WTC11 (cell line): Measurements from ENCODE around the gene CLDN3. TPM values are rescaled to one million over a fixed set of nuclear protein-coding genes. Genes with fewer than 3 reads are reported as not detected.

Experiments
- ATAC-seq: fragments of 200-7000 bp; cut with Tn5 transposase; 2 replicates; pipeline ENCODE4 v1.10.0; 2021; ENCODE audit warnings: mild to moderate bottlenecking, moderate library complexity
- CTCF ChIA-PET: fragments of 300-600 bp; sonication (Branson Sonifier 250); formaldehyde crosslinking; loops from one replicate; lab custom pipeline; 2021; ENCODE audit warnings: antibody characterized with exemption; lab: Charles Lee
- POLR2A ChIA-PET: fragments of 350-600 bp; sonication (Branson Sonifier 250); formaldehyde crosslinking; loops from one replicate; lab custom pipeline; 2021; ENCODE audit warnings: antibody characterized with exemption; lab: Charles Lee
- DNase-seq: peaks from one replicate; pipeline ENCODE4 v3.0.0; 2021; ENCODE audit warnings: low spot score
- H3K27ac Mint-ChIP-seq: 2 replicates; pipeline ENCODE4 v1.8.0; 2021; ENCODE audit warnings: mixed read lengths
- H3K27me3 Mint-ChIP-seq: 2 replicates; pipeline ENCODE4 v1.8.0; 2021; ENCODE audit warnings: low read depth, mild to moderate bottlenecking, moderate library complexity, mixed read lengths
- H3K36me3 Mint-ChIP-seq: 2 replicates; pipeline ENCODE4 v1.8.0; 2021; ENCODE audit warnings: mixed read lengths
- H3K4me1 Mint-ChIP-seq: 2 replicates; pipeline ENCODE4 v1.8.0; 2022; ENCODE audit warnings: mixed read lengths
- H3K4me3 Mint-ChIP-seq: 2 replicates; pipeline ENCODE4 v1.8.0; 2021; ENCODE audit warnings: mild to moderate bottlenecking, moderate library complexity, mixed read lengths
- H3K9me3 Mint-ChIP-seq: 2 replicates; pipeline ENCODE4 v1.8.0; 2021; ENCODE audit warnings: mixed read lengths
- ATF2 ChIP-seq: sonication (generic); formaldehyde crosslinking; IDR thresholded peaks from 2 replicates; pipeline ENCODE4 v1.8.1; 2022; ENCODE audit warnings: low read depth, missing genetic modification reagents, borderline replicate concordance
- EMX1 ChIP-seq: fragments of 250-450 bp; sonication (Bioruptor Pico); IDR thresholded peaks from 2 replicates; pipeline ENCODE4 v1.8.0; 2021; ENCODE audit warnings: mild to moderate bottlenecking
- ERG ChIP-seq: fragments of 250-450 bp; sonication (Bioruptor Pico); IDR thresholded peaks from 2 replicates; pipeline ENCODE4 v1.8.0; 2021; ENCODE audit warnings: mild to moderate bottlenecking
- ESRRA ChIP-seq: sonication (generic); formaldehyde crosslinking; IDR thresholded peaks from 2 replicates; pipeline ENCODE4 v1.8.1; 2022; ENCODE audit warnings: mild to moderate bottlenecking, missing genetic modification reagents, borderline replicate concordance
- FOXJ3 ChIP-seq: sonication (generic); formaldehyde crosslinking; IDR thresholded peaks from 2 replicates; pipeline ENCODE4 v1.9.0; 2021; ENCODE audit warnings: missing genetic modification reagents, mild to moderate bottlenecking, borderline replicate concordance
- IRF1 ChIP-seq: sonication (generic); formaldehyde crosslinking; IDR thresholded peaks from 2 replicates; pipeline ENCODE4 v1.8.0; 2023; ENCODE audit warnings: missing genetic modification reagents
- MAX ChIP-seq: sonication (generic); formaldehyde crosslinking; IDR thresholded peaks from 2 replicates; pipeline ENCODE4 v1.8.0; 2022; ENCODE audit warnings: mild to moderate bottlenecking, missing genetic modification reagents
- NFE2L1 ChIP-seq: sonication (generic); formaldehyde crosslinking; IDR thresholded peaks from 2 replicates; pipeline ENCODE4 v1.8.1; 2023; ENCODE audit warnings: missing genetic modification reagents
- NFYB ChIP-seq: sonication (generic); formaldehyde crosslinking; conservative IDR thresholded peaks from 2 replicates; pipeline ENCODE4 v1.8.0; 2022; ENCODE audit warnings: low read depth, missing genetic modification reagents
- TP53 ChIP-seq: sonication (generic); formaldehyde crosslinking; IDR thresholded peaks from 2 replicates; pipeline ENCODE4 v1.8.1; 2023; ENCODE audit warnings: mild to moderate bottlenecking, missing genetic modification reagents
- ZNF396 ChIP-seq: fragments of 250-450 bp; sonication (Bioruptor Pico); IDR thresholded peaks from 2 replicates; pipeline ENCODE4 v1.8.0; 2021; ENCODE audit warnings: mild to moderate bottlenecking, moderate library complexity, borderline replicate concordance
- ZNF425 ChIP-seq: fragments of 250-450 bp; sonication (Bioruptor Pico); conservative IDR thresholded peaks from 2 replicates; pipeline ENCODE4 v1.9.0; 2021; ENCODE audit warnings: mild to moderate bottlenecking
- ZNF532 ChIP-seq: fragments of 250-450 bp; sonication (Bioruptor Pico); IDR thresholded peaks from 2 replicates; pipeline ENCODE4 v1.9.0; 2021; ENCODE audit warnings: mild to moderate bottlenecking, borderline replicate concordance
- ZNF671 ChIP-seq: fragments of 250-450 bp; sonication (Bioruptor Pico); IDR thresholded peaks from 2 replicates; pipeline ENCODE4 v1.8.0; 2021; ENCODE audit warnings: mild to moderate bottlenecking
- total RNA-seq: library from RNA; stranded (reverse); gene quantifications from 3 replicates; pipeline ENCODE4 v1.2.3, GENCODE V29; 2021
- TF ChIP-seq, protein P1 (sequence below): sonication (generic); formaldehyde crosslinking; IDR thresholded peaks from 2 replicates; pipeline ENCODE4 v1.8.0; 2022; ENCODE audit warnings: missing genetic modification reagents
- TF ChIP-seq, protein P2 (sequence below): sonication (generic); formaldehyde crosslinking; IDR thresholded peaks from 2 replicates; pipeline ENCODE4 v1.8.1; 2022; ENCODE audit warnings: mild to moderate bottlenecking, missing genetic modification reagents, moderate library complexity, borderline replicate concordance
- TF ChIP-seq, protein P3 (sequence below): sonication (generic); formaldehyde crosslinking; IDR thresholded peaks from 2 replicates; pipeline ENCODE4 v1.8.1; 2023; ENCODE audit warnings: mild to moderate bottlenecking, missing genetic modification reagents, moderate library complexity

Gene CLDN3
- total RNA-seq, 1 experiment from 2014 or later = 20.7 TPM

- no peak for ATAC-seq
- Mint-ChIP-seq H3K27me3 (no peaks in the 10 kb centered on the region), H3K4me1 (peaks cover 11% of the 10 kb centered on the region), H3K36me3 (no peaks in the 10 kb centered on the region; the same call in 1 of the 2 replicates), H3K4me3 (no peak overlapping the region), H3K9me3 (peaks cover 4% of the 10 kb centered on the region; the same call in 1 of the 2 replicates), H3K27ac (no peak overlapping the region)
- CTCF ChIA-PET = interaction anchor here (1.6 to 2.0 kb wide), 2 partner anchors 12 to 40 kb away, joined by 4 to 11 read pairs; no protein-coding TSS in a partner anchor
- POLR2A ChIA-PET = interaction anchor here (0.5 kb wide), 1 partner anchor 194 kb away, joined by 3 read pairs; no protein-coding TSS in a partner anchor
- no peak for DNase-seq
- TF ChIP-seq, protein P1, sequence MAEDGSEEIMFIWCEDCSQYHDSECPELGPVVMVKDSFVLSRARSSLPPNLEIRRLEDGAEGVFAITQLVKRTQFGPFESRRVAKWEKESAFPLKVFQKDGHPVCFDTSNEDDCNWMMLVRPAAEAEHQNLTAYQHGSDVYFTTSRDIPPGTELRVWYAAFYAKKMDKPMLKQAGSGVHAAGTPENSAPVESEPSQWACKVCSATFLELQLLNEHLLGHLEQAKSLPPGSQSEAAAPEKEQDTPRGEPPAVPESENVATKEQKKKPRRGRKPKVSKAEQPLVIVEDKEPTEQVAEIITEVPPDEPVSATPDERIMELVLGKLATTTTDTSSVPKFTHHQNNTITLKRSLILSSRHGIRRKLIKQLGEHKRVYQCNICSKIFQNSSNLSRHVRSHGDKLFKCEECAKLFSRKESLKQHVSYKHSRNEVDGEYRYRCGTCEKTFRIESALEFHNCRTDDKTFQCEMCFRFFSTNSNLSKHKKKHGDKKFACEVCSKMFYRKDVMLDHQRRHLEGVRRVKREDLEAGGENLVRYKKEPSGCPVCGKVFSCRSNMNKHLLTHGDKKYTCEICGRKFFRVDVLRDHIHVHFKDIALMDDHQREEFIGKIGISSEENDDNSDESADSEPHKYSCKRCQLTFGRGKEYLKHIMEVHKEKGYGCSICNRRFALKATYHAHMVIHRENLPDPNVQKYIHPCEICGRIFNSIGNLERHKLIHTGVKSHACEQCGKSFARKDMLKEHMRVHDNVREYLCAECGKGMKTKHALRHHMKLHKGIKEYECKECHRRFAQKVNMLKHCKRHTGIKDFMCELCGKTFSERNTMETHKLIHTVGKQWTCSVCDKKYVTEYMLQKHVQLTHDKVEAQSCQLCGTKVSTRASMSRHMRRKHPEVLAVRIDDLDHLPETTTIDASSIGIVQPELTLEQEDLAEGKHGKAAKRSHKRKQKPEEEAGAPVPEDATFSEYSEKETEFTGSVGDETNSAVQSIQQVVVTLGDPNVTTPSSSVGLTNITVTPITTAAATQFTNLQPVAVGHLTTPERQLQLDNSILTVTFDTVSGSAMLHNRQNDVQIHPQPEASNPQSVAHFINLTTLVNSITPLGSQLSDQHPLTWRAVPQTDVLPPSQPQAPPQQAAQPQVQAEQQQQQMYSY (CRISPR knock-in tag) = no peak
- no peak for TF ChIP-seq ZNF671 (CRISPR knock-in tag)
Measured at GRCh38 chr7:73815436-73815835, 45.4 kb upstream of the CLDN3 start.

DNA sequence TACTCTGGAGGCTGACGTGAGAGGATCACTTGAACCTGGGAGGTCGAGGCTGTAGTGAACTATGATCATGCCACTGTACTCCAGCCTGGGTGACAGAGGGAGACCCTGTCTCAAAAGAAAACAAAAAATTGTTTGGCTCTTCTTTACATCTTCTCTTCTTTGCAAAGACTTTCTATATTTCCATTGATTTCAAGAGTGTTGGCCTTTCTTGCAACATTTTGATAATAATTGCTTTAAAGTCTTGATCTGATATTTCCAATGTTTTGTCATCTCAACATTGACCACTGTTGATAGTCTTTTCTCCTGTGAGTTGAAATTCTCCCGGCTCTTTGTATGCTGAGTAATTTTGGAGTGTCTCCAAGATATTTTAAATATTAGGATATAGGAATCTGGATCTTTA is 42.9 kb upstream of the CLDN3 start:
- H3K27ac Mint-ChIP-seq = no peak overlapping the region
- POLR2A ChIA-PET = interaction anchor here (1.0 kb wide), 1 partner anchor 10 kb away, joined by 3 read pairs; no protein-coding TSS in a partner anchor
- no peak overlapping the region for H3K4me3 Mint-ChIP-seq
- peaks cover 8% of the 10 kb centered on the region for H3K4me1 Mint-ChIP-seq
- peaks cover 4% of the 10 kb centered on the region; the same call in 1 of the 2 replicates for H3K9me3 Mint-ChIP-seq
- ATAC-seq = no peak
- CTCF ChIA-PET = interaction anchor here (4.1 kb wide), 1 partner anchor 42 kb away, joined by 48 read pairs; no protein-coding TSS in a partner anchor
- DNase-seq = no peak
- H3K36me3 Mint-ChIP-seq = no peaks in the 10 kb centered on the region; the same call in 1 of the 2 replicates
- H3K27me3 Mint-ChIP-seq = no peaks in the 10 kb centered on the region
- no peak for TF ChIP-seq ATF2 (CRISPR knock-in tag)
- no peak for TF ChIP-seq MAX
- TF ChIP-seq ZNF425 (CRISPR knock-in tag) = no peak
- no peak for TF ChIP-seq ERG (CRISPR knock-in tag)
- no peak for TF ChIP-seq EMX1 (CRISPR knock-in tag)
- no peak for TF ChIP-seq ESRRA (CRISPR knock-in tag)
- TF ChIP-seq TP53 (CRISPR knock-in tag) = no peak
- TF ChIP-seq ZNF532 (CRISPR knock-in tag) = no peak
- no peak for TF ChIP-seq NFE2L1 (CRISPR knock-in tag)
- TF ChIP-seq, protein P2, sequence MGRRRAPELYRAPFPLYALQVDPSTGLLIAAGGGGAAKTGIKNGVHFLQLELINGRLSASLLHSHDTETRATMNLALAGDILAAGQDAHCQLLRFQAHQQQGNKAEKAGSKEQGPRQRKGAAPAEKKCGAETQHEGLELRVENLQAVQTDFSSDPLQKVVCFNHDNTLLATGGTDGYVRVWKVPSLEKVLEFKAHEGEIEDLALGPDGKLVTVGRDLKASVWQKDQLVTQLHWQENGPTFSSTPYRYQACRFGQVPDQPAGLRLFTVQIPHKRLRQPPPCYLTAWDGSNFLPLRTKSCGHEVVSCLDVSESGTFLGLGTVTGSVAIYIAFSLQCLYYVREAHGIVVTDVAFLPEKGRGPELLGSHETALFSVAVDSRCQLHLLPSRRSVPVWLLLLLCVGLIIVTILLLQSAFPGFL (CRISPR knock-in tag) = no peak
- TF ChIP-seq, protein P3, sequence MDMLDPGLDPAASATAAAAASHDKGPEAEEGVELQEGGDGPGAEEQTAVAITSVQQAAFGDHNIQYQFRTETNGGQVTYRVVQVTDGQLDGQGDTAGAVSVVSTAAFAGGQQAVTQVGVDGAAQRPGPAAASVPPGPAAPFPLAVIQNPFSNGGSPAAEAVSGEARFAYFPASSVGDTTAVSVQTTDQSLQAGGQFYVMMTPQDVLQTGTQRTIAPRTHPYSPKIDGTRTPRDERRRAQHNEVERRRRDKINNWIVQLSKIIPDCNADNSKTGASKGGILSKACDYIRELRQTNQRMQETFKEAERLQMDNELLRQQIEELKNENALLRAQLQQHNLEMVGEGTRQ = no peak
- no peak for TF ChIP-seq ZNF671 (CRISPR knock-in tag)
- no peak for TF ChIP-seq NFYB (CRISPR knock-in tag)
- no peak for TF ChIP-seq ZNF396 (CRISPR knock-in tag)
- no peak for TF ChIP-seq FOXJ3 (CRISPR knock-in tag)
- TF ChIP-seq IRF1 (CRISPR knock-in tag) = no peak
